ENCODE data around the gene ADGRF4. TPM values are rescaled to one million over a fixed set of nuclear protein-coding genes. Genes with fewer than 3 reads are reported as not detected.
A peak's percentile ranks its signal among the peaks of the same experiment; 100 is the strongest.

ADGRF4 gene, protein sequence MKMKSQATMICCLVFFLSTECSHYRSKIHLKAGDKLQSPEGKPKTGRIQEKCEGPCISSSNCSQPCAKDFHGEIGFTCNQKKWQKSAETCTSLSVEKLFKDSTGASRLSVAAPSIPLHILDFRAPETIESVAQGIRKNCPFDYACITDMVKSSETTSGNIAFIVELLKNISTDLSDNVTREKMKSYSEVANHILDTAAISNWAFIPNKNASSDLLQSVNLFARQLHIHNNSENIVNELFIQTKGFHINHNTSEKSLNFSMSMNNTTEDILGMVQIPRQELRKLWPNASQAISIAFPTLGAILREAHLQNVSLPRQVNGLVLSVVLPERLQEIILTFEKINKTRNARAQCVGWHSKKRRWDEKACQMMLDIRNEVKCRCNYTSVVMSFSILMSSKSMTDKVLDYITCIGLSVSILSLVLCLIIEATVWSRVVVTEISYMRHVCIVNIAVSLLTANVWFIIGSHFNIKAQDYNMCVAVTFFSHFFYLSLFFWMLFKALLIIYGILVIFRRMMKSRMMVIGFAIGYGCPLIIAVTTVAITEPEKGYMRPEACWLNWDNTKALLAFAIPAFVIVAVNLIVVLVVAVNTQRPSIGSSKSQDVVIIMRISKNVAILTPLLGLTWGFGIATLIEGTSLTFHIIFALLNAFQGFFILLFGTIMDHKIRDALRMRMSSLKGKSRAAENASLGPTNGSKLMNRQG
- total RNA-seq (2014; rRNA removed; shearing (Covaris generic)): not detected in 2 replicates

DNA sequence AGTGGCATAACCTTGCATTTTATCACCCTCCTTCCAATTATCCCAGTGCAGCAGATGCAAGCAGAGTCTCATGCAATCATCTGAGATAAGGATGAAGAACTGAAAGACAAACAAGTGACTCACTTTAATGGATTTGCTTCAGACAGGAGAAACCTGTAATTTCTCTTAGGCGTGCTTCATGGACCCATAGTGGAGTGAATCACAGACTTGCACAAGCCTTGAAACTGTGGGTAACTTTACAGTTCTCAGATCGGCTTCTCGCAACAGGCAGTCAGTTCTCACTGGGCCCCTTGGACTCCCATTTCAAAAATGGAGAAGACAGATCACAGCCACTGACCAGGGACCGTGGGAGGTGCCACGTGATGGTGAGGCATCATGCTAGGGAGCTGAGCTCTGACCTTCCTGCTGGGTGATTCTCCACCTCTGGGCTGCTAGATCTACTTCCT is at the start of gene ADGRF4:
Gene ADGRF4, plus strand, starts transcription at position 239 of the 446 bp plus-strand sequence. CDS start 8,666 bp downstream, outside the sequence.
- Histone ChIP-seq H3K27me3 (replicated peaks) (no peaks in the 10 kb centered on the region), H3K9me3 (replicated peaks) (no peaks in the 10 kb centered on the region), H3K27ac (no peak within 1 kb of the TSS), H3K4me1 (replicated peaks) (no peaks in the 10 kb centered on the region), H3K36me3 (no peaks in the 10 kb centered on the region), H3K4me3 (no peak within 1 kb of the TSS)
- DNase-seq (ENCODE audit: low read depth in 1 of 2, low spot score in 2 of 2): no peak

DNA sequence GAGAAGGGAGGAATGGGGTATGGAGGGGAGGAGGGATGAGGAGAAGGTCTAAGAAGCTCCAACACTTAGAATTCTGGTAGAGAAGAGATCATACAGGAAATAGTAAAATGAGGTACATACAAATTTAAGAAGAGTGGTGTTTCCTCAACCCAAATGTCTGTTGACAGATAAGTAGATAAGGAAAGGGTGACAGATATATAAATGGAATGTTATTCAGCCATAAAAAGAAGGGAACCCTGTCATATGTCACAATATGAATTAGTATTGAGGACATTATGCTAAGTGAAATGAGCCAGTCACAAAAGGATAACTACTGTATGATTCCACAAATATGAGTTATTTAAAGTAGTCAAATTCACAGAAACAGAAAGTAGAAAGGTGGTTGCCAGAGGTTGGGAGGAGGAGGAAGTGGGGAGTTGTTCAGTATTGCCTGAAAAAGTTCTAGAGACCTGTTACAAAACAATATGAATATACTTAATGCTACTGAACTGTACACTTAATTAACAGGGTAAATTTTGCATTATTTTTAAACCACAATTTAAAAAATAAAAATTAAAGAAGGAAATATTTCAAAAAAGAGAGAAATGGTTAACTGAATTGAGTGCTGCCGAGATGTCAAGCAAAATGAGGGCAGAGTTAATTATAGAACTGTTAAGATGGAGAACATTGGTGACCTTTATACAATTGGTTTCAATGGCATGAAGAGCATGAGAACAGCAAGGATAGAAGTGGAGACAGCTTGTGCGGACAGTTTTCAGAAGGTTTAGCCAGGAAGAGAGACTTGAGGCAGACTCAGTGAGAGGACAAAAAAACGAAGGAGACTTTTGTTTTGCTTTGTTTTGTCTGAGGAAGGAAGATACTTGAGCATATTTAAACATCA is 47.6 kb upstream of the ADGRF4 start:
- DNase-seq (ENCODE audit: low read depth in 1 of 2, low spot score in 2 of 2): no peak
- H3K36me3 ChIP-seq: no peaks in the 10 kb centered on the region
- no peaks in the 10 kb centered on the region for H3K27me3 ChIP-seq (replicated peaks)
- H3K4me1 ChIP-seq (replicated peaks): no peaks in the 10 kb centered on the region
- no peak overlapping the region for H3K27ac ChIP-seq
- no peaks in the 10 kb centered on the region for H3K9me3 ChIP-seq (replicated peaks)
- H3K4me3 ChIP-seq: no peak overlapping the region

DNA sequence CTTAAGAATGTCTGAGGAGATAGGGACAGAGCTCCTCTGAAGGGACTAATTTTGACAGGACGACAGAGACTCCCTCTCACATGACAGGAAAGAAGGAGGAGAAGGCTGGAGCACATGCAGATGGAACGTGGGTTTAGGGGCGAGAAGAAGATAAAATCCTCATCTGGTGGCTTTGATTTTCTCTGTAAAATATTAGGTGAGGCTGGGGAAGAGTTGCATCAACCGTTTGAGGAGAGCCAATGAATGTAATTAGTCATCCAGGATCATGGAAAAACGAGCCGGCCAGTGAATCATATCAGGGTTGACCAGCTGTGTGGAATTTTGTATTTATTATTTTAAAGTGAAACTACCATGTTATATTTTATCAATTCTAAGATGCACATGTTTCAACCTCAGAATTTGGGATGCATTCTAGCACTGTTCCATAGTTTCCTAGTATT is 46.9 kb upstream of the ADGRF4 start:
- Histone ChIP-seq H3K4me1 (replicated peaks) (no peaks in the 10 kb centered on the region), H3K4me3 (no peak overlapping the region), H3K27me3 (replicated peaks) (no peaks in the 10 kb centered on the region), H3K36me3 (no peaks in the 10 kb centered on the region), H3K27ac (no peak overlapping the region), H3K9me3 (replicated peaks) (no peaks in the 10 kb centered on the region)
- DNase-seq (ENCODE audit: low read depth in 1 of 2, low spot score in 2 of 2): no peak

DNA sequence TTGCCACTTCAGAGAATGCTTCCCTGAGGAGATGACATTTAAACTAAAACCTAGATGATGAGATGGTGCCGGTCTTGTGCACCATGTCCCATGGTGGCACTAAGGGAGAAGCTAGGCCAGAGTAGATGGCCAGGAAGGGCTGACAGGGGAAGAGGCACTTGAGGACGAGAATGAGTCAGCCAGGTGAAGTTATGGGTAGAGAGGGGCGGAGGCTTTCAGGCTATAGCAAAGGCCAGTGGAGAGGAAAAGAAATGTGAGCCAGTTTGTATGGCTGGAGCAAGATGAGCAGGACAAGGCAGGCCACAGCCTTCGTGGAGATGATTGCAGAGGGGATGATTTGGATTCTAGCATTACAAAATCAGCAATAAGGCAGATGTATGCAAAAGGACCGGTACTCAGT is 44.7 kb upstream of the ADGRF4 start:
- Histone ChIP-seq H3K9me3 (replicated peaks) (no peaks in the 10 kb centered on the region), H3K4me1 (replicated peaks) (no peaks in the 10 kb centered on the region), H3K4me3 (no peak overlapping the region), H3K27me3 (replicated peaks) (no peaks in the 10 kb centered on the region), H3K36me3 (no peaks in the 10 kb centered on the region), H3K27ac (no peak overlapping the region)
- no peak for DNase-seq (ENCODE audit: low read depth in 1 of 2, low spot score in 2 of 2)

DNA sequence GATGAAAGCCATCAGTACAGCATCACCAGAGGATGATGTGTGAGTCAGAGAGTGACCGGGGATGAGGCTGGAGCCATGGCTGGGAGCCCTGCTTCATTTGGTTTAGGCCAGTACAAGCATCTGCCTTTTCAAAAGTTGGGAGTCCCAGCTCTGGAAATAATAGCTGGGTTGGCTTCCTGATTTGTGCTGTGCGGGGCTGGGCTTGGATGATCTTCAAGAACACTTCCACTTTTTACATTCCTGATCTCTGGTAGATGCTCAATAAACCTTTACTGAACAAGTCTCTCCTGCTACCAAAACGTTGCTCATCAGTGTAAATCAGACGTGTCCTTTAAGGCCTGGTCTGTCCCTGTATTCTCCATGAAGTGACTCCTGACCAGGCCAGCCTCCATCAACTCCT is 44.1 kb upstream of the ADGRF4 start:
- no peaks in the 10 kb centered on the region for H3K4me1 ChIP-seq (replicated peaks)
- DNase-seq (ENCODE audit: low read depth in 1 of 2, low spot score in 2 of 2): no peak
- no peaks in the 10 kb centered on the region for H3K9me3 ChIP-seq (replicated peaks)
- H3K36me3 ChIP-seq: no peaks in the 10 kb centered on the region
- H3K27me3 ChIP-seq (replicated peaks): no peaks in the 10 kb centered on the region
- no peak overlapping the region for H3K27ac ChIP-seq
- H3K4me3 ChIP-seq: no peak overlapping the region

DNA sequence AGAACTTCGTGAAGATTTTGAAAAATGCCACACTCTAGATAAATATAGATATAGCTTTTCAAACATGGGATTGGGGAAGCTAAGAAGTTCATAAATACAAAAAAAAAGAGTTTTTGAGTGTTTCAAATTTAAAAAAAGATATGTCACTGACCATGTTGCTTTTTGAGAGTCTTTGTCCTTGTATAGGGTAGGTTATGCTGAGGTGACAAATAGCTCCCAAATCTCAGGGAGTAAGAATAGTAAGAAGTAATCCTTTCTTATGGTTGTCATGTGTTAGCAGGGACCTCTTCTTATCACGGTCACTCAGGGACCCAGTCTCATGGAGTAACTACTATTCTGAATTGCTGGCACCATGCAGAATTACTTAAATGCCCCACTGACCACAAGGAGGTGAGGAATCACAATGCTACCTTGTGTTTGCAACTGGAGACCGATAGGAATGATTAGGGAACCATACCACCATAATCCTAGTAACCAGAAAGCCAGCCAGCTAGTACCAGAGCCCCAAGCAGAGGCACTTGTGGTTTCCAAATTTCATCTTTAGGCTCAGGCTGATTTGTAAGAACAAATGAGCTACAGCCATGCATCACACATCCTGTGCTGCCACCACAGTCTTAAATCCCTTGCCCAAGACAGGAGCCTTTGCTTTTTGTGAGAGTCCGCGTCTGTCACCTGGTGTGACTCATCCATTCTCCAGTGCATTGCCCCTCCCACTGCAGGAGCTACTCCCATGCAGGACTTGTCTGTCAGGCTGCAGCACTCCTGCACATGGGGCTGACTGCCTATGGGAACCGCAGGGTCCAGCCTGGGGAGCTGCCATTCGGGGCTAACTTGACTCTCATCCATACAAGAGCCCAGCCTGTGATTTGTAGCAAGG is 42.4 kb upstream of the ADGRF4 start:
- no peak overlapping the region for H3K27ac ChIP-seq
- H3K4me1 ChIP-seq (replicated peaks): no peaks in the 10 kb centered on the region
- H3K27me3 ChIP-seq (replicated peaks): no peaks in the 10 kb centered on the region
- peak; percentile 7 to 45 for DNase-seq (ENCODE audit: low read depth in 1 of 2, low spot score in 2 of 2)
- H3K4me3 ChIP-seq: no peak overlapping the region
- H3K9me3 ChIP-seq (replicated peaks): no peaks in the 10 kb centered on the region
- H3K36me3 ChIP-seq: no peaks in the 10 kb centered on the region

DNA sequence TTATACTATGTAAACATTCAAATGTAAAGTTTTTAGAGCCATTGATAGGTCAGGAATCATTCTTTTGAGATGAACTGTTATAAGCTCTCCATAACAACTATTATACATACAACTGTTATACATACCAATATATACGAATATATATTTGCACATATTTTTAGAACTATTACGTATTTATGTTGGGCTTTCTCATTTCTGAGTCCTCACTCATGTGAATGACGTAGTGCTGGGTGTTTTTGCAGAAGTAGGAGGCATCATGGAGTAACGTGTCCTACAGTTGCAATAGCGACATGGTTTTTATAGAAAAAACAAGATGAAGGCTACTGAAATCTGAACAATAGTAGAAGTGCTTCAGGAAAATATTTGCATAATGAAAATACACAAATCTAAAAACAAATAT is 36.4 kb upstream of the ADGRF4 start:
- H3K36me3 ChIP-seq: no peaks in the 10 kb centered on the region
- no peaks in the 10 kb centered on the region for H3K4me1 ChIP-seq (replicated peaks)
- no peak overlapping the region for H3K27ac ChIP-seq
- no peak overlapping the region for H3K4me3 ChIP-seq
- DNase-seq (ENCODE audit: low read depth in 1 of 2, low spot score in 2 of 2): no peak
- no peaks in the 10 kb centered on the region for H3K9me3 ChIP-seq (replicated peaks)
- no peaks in the 10 kb centered on the region for H3K27me3 ChIP-seq (replicated peaks)

DNA sequence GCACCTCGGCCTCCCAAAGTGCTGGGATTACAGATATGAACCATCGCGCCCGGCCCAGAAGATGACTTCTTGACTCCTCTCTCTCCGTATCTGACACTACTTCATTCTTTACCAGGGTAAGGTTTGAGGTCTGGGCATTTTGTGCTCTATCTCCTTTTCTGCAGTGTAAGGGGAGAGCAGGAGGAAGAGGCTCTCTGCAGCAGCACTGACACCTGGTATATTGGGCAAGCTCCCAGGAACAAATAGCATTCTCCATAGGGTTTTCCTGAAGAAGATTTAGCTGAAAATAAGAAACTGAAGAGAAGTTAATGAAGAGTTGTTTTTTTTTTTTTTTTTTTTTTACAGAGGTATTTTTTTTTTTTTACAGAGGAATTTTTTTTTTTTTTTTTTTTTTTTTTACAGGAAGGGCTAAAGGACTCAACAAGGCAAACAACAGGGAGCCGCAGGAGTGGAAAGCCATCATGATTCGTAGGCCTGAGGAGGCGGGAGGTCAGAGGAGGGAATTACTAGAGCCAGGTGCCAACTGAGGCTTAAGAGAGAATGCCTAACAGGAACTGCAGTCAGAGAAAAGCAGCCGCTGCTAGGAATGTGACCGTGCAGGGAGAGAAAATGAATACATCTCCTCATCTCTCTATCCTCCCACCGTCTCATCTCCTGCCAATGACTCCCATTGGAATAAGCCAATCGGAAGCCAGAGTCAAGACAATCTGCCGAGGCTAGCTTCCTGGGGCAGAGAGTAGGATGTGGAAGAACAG is 34.7 kb upstream of the ADGRF4 start:
- no peak overlapping the region for H3K4me3 ChIP-seq
- DNase-seq (ENCODE audit: low read depth in 1 of 2, low spot score in 2 of 2): no peak
- H3K9me3 ChIP-seq (replicated peaks): no peaks in the 10 kb centered on the region
- no peaks in the 10 kb centered on the region for H3K27me3 ChIP-seq (replicated peaks)
- no peaks in the 10 kb centered on the region for H3K36me3 ChIP-seq
- H3K27ac ChIP-seq: no peak overlapping the region
- H3K4me1 ChIP-seq (replicated peaks): no peaks in the 10 kb centered on the region

DNA sequence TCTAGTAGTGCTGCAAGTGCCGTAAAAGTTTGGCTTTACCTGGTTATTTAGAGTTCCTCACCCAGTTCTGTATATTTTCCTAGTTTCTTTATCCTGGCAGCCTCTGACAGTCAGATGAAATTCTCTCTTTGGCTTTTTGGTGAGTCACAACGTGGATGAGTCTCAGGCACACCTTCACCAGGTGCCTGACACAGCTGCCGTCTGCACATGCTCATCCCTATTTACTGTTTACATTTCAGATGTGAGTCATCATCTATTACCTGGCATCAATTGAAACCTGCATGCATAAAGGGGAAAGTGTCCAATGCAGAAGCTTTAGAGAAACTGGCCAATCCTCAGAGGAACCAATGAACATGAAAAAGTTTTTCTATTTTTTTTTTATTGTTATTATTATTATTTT is 33.3 kb upstream of the ADGRF4 start:
- no peaks in the 10 kb centered on the region for H3K27me3 ChIP-seq (replicated peaks)
- no peak for DNase-seq (ENCODE audit: low read depth in 1 of 2, low spot score in 2 of 2)
- H3K27ac ChIP-seq: no peak overlapping the region
- H3K36me3 ChIP-seq: no peaks in the 10 kb centered on the region
- H3K9me3 ChIP-seq (replicated peaks): no peaks in the 10 kb centered on the region
- no peak overlapping the region for H3K4me3 ChIP-seq
- H3K4me1 ChIP-seq (replicated peaks): no peaks in the 10 kb centered on the region

DNA sequence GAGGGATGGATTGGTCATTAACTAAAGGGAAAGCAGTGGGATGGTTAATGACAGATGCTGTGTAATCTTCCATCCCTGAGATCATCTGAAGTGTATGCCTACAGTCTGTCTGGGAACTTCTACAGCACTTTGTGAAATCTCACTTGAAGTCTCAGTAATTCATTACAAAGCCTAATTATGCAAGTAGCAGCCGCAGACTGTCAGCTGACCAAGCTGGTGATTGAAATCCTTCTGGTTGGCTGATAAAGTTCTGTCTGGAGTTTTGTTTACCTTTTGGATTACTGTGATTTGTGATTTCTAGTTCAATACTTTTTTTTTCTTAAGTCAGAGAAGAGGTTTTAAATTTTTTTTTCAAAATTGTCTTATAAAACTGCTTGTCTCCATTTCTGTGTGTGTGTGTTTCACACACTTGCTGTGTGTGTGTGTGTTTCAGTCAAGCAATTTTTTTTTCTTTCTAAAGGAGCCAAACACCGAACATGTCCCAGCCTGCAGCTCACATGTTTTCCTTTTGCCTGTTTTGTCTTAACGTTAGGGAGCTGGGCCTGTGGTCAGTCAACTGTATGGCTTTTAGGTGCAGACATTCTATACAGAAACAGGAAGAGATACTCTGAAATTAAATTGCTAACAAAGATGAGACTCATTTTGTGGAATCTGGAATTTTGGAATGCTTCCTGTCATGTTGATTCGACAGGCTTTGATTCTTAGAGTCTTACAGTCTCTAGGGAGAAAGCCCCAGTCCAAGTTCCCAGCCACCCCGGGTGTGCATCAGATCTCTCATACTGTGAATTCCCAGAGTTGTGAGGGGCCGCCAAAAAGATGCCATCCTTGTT is 28.5 kb upstream of the ADGRF4 start:
- H3K36me3 ChIP-seq: no peaks in the 10 kb centered on the region
- no peak overlapping the region for H3K4me3 ChIP-seq
- no peaks in the 10 kb centered on the region for H3K4me1 ChIP-seq (replicated peaks)
- no peak for DNase-seq (ENCODE audit: low read depth in 1 of 2, low spot score in 2 of 2)
- no peaks in the 10 kb centered on the region for H3K9me3 ChIP-seq (replicated peaks)
- H3K27me3 ChIP-seq (replicated peaks): no peaks in the 10 kb centered on the region
- no peak overlapping the region for H3K27ac ChIP-seq

DNA sequence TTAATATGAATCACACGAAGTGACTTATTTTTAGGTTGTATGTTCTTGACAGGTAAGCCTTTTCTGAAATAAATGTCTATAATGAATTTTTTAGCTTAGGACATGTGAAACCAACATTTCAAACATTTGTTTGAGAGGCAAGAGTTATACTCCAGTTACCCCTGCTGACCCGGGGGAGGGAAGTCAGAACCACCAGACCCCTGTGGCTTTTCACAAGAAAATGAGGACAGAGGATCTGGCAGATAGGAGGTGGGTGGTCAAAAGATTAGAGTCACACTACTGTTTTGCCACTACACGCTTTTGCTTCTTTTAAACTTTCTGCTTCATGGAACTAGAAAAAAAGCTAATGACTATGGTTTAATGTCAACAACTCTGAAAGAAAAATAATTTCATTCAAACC is 27.5 kb upstream of the ADGRF4 start:
- Histone ChIP-seq H3K4me3 (no peak overlapping the region), H3K9me3 (replicated peaks) (no peaks in the 10 kb centered on the region), H3K4me1 (replicated peaks) (no peaks in the 10 kb centered on the region), H3K36me3 (no peaks in the 10 kb centered on the region), H3K27ac (no peak overlapping the region), H3K27me3 (replicated peaks) (no peaks in the 10 kb centered on the region)
- DNase-seq (ENCODE audit: low read depth in 1 of 2, low spot score in 2 of 2): no peak

DNA sequence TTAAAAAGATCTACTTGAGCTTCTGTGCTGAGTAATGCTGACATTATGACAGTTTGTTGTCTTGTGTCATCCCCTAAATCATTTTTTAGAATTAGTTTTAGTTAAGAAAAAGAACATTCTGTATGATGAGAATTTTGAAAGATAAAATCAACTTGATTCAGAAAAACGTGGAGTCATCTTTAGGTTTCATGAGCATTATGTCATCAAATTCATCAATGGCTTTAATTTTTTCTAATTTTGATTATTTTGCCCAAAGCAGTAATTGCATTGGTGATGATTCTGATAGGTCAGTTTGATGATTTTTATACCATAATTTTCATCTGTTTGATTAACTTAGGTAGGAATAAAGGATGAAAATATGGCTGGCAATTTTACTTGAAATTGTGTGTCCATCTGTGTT is 26.6 kb upstream of the ADGRF4 start:
- H3K9me3 ChIP-seq (replicated peaks): no peaks in the 10 kb centered on the region
- DNase-seq (ENCODE audit: low read depth in 1 of 2, low spot score in 2 of 2): no peak
- no peaks in the 10 kb centered on the region for H3K27me3 ChIP-seq (replicated peaks)
- no peaks in the 10 kb centered on the region for H3K36me3 ChIP-seq
- no peaks in the 10 kb centered on the region for H3K4me1 ChIP-seq (replicated peaks)
- no peak overlapping the region for H3K4me3 ChIP-seq
- H3K27ac ChIP-seq: no peak overlapping the region
